Hematopoietic multipotent progenitor cell treated with erythropoietin and hydrocortisone succinate and interleukin-3 and kit ligand, for 4 days (in vitro differentiated cells): Measurements from ENCODE around the gene NAGS.
A peak's percentile ranks its signal among the peaks of the same experiment; 100 is the strongest.
"Not testable (repeated sequence)": the region's sequence is repeated elsewhere in the genome, so short reads cannot be mapped to it uniquely, and the experiment has no call there.

Source experiments
- DNase-seq: peaks from one replicate; pipeline ENCODE4 v3.0.0-alpha.2; 2015

The NAGS gene

DNA sequence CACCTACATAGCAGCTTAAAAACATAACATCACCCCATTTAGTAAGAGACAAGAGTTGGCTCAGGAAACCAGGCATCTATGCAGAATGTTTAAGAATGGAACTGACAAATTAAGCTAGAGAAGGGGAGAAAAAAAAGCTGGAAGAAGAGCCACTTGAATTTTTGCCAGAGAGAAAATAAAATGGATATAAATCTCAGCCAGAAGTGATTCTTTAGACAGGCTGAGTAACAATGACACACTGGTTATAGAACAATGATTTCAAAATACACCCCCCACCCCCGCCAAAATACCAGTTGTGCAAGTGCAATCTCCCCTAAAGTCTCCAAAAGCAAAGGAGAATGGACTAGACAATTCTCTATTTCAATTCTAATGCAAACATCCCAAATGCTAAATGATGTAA, 39.6 kb downstream of the NAGS start:
- no peak for DNase-seq

DNA sequence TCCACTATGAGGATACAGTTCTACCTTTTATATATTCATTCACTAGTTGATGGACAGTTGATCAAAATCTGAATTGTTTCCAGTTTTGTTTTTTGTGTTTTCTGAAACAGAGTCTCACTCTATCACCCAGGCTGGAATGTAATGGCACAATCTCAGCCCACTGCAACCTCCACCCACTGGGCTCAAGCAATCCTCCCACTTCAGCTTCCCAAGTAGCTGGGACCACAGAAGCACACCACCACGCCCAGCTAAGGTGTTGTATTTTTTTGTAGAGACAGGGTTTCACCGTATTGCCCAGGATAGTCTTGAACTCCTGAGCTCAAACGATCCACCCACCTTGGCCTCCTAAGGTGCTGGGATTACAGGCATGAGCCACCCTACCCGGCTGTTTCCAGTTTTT, 41.1 kb downstream of the NAGS start:
- no peak for DNase-seq

DNA sequence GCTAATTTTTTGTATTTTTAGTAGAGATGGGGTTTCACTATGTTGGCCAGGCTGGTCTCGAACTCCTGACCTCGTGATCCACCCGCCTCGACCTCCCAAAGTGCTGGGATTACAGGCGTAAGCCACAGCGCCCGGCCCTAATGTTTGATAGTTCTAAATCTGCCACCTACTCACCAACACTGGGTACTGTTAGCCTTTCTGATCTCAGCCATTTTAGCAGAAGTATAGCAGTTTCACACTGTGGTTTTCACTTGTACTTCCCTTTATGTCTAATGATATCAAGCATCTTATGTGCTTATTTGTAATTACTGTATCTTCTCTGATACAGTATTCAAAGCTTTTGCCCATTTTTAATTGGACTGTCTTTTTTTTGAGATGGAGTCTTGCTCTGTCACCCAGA, 42.5 kb downstream of the NAGS start:
- not testable (repeated sequence) for DNase-seq

DNA sequence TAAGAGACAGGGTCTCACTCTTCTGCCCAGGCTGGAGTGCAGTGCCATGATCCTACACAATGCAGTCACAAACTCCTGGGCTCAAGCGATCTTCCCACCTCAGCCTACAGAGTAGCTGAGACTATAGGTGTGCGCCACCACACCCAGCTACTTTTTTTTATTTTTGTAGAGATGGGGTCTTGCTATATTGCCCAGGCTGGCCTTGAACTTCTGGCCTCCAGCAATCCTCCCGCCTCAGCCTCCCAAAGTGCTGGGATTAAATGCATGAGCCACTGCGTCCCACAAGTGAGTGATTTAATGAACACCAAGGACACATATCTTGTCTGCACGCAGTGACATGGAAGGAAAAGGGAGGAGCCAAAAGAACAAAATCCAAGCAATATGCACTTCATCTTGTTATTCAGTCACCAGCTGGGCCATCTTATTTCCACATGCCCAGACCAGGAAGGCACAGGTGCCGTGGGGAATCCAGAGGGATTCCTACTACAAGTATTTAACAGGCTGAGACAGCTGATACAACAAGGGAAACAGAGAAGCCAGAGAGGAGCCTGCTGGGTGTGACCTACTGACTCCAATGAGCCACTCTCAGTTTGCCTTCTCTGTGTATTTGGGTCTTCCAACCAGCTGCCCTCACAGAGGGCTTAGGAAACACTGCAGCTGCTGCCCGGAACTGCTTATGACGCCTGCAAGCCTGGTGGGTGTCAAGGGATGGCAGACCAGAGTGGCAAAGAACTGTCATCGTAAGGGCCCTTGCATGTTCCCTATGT, 45.1 kb downstream of the NAGS start:
- DNase-seq = no peak

DNA sequence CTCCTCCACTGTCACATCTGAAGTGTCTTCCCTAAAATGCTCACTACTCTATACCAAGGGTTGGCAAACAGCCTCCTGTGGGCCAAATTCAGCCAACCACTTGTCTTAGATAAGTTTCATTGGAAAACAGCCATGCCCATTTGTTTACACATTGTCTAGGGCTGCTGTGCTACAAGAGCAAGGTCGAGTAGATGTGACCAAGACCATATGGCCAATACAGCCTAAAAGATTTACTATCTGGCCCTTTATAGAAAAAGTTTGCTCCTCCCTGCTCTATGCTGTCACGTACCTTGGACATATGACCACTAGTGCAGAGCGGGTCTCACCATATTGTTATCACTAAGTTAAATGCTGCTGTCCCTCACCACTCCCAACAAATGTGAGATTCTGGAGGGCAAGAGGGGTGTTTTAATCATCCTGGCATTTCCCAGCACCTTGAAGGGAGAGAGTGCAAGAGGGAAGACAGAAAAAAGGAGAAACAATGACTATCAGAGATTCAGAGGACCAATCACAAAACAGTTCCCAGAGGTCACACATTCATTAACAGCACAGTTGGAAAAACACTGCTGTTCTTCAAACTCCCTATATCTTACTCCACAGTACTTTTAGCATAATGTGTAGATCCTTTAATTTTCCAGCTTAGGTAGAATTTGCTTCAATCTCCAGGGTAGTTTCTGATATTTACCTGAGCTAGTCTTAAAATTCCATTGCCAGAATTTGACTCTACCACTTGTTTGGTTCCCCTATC, 48.9 kb downstream of the NAGS start:
- DNase-seq = peak; percentile 50
